Measurements from ENCODE around the gene ARID5A.

DNA sequence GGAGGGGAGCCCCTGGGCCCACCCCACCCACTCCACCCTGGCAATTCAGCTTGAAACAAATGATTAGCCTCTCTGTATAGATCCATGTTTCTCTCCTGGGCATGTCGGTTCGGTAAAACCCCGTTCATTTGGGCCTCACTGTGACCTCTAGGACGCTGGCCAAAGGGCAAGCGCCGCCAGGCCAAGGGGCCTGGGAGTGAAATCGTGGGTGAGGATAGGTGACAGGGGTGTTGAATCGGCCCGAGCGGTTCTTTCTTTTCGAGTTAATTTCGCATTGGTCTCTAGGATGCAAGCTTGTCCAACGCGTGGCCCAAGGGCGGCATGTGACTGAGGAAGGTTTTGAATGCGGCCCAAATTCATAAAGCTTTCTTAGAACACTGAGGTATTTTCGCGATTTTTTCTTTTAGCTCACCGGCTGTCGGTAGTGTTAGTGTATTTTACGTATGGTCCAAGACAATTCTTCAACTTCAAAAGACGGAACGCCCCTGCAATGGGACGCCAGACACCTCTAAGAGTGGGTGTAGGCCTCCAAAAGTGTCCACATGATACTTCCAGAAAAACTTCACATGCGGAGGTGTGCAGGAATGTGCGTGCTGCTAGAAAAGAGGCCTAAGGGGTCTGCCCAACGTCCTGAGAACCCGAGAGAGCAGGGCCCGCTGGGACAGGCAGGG, 9.8 kb upstream of the ARID5A start:
- TF ChIP-seq EZH2 (IDR thresholded peaks at IDR 0.05; ENCODE audit: borderline replicate concordance, low read length): no peak
- TF ChIP-seq, protein P1, sequence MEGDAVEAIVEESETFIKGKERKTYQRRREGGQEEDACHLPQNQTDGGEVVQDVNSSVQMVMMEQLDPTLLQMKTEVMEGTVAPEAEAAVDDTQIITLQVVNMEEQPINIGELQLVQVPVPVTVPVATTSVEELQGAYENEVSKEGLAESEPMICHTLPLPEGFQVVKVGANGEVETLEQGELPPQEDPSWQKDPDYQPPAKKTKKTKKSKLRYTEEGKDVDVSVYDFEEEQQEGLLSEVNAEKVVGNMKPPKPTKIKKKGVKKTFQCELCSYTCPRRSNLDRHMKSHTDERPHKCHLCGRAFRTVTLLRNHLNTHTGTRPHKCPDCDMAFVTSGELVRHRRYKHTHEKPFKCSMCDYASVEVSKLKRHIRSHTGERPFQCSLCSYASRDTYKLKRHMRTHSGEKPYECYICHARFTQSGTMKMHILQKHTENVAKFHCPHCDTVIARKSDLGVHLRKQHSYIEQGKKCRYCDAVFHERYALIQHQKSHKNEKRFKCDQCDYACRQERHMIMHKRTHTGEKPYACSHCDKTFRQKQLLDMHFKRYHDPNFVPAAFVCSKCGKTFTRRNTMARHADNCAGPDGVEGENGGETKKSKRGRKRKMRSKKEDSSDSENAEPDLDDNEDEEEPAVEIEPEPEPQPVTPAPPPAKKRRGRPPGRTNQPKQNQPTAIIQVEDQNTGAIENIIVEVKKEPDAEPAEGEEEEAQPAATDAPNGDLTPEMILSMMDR (conservative IDR thresholded peaks at IDR 0.05 in 1 of 2, IDR thresholded peaks at IDR 0.05 in 1 of 2; ENCODE audit: extremely low read depth in 1 of 2, insufficient read depth in 1 of 2, low read depth in 1 of 2, low read length in 2 of 2): no peak

Data from mammary epithelial cell (primary cell).